GM12872 (cell line): Measurements from ENCODE around the gene PHF21A.

ENCODE experiments used
- CTCF ChIP-seq: IDR thresholded peaks from 3 replicates; pipeline ENCODE4 v1.5.1; 2011; ENCODE audit warnings: low read depth, mild to moderate bottlenecking, low read length, moderate library complexity; ENCODE audit not compliant: insufficient read depth

Gene PHF21A

GRCh38 chr11:45884596-45885185 is 236.6 kb downstream of the PHF21A start:
- TF ChIP-seq CTCF: no peak
